HL-60 (cell line): Measurements from ENCODE around the gene ARHGAP24.

ENCODE experiments used
- DNase-seq, 2 experiments: peaks; one replicate each; pipeline ENCODE4 v3.0.0-alpha.2; 2010 to 2020; ENCODE audit warnings: low read depth in 1 of 2, low spot score in 1 of 2
- H3K27ac ChIP-seq: fragments of 250-450 bp; sonication (Bioruptor Pico); replicated peaks from 2 replicates; pipeline ENCODE4 v1.5.1; 2020; ENCODE audit warnings: mild to moderate bottlenecking, moderate library complexity
- H3K27me3 ChIP-seq: fragments of 250-450 bp; sonication (Bioruptor Pico); 2 replicates; pipeline ENCODE4 v1.5.1; 2021; ENCODE audit warnings: mild to moderate bottlenecking, moderate library complexity; ENCODE audit not compliant: insufficient read depth, poor library complexity, severe bottlenecking
- H3K4me3 ChIP-seq: replicated peaks from 2 replicates; pipeline ENCODE4 v1.5.1; 2011; ENCODE audit warnings: mild to moderate bottlenecking, control low read depth, low read length; ENCODE audit not compliant: insufficient read depth
- GABPA ChIP-seq: IDR thresholded peaks from 2 replicates; pipeline ENCODE4 v1.6.1; 2012; ENCODE audit warnings: low read depth
- POLR2AphosphoS5 ChIP-seq: IDR thresholded peaks from 2 replicates; pipeline ENCODE4 v1.6.1; 2012; ENCODE audit warnings: low read depth
- SPI1 ChIP-seq: IDR thresholded peaks from 2 replicates; pipeline ENCODE4 v1.6.1; 2012; ENCODE audit warnings: low read depth, mild to moderate bottlenecking, borderline replicate concordance
- TF ChIP-seq, protein P1 (sequence below): IDR thresholded peaks from one replicate; pipeline ENCODE4 v1.5.1; 2011; ENCODE audit warnings: low read length, control low read depth, inconsistent platforms; ENCODE audit not compliant: insufficient read depth
- TF ChIP-seq, protein P2 (sequence below): IDR thresholded peaks from 2 replicates; pipeline ENCODE4 v1.6.1; 2012; ENCODE audit warnings: low read depth; ENCODE audit not compliant: insufficient replicate concordance

Gene ARHGAP24

DNA sequence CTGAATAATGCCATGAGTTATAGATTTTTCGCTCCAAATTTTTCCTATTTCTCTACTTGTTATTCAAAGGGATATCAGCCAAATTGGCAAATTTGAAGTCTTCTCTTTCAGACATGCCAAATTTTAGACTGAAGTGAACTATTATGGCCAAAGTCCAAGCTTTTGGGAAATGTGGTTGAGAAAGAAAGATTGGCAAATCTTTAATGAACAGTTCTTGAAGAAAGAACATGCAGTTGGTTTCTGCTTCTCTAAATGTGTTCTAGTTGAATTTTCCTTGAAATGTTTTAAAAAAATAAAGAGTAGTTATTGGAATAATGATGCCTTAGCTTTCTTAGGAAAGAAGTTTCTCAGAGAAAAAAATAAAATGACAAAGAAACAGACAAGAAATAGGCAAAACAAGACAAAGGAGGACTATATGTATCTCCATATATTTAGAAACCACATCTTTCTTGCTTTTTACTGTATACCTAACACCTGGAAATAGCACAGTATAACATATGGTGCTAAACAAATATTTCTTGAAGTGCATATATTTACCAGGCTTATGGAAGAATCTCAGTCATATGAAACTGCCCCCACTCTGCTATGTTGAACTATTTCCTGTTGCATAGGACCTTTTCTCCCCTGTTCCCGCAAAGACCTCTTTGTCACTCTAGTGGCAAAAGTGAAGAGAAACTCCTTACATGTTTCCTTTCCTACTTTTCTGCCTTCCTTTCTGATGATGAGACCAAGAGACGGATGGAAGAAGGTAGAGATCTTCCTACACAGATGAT, 250.0 kb downstream of the ARHGAP24 start:
- TF ChIP-seq, protein P1, sequence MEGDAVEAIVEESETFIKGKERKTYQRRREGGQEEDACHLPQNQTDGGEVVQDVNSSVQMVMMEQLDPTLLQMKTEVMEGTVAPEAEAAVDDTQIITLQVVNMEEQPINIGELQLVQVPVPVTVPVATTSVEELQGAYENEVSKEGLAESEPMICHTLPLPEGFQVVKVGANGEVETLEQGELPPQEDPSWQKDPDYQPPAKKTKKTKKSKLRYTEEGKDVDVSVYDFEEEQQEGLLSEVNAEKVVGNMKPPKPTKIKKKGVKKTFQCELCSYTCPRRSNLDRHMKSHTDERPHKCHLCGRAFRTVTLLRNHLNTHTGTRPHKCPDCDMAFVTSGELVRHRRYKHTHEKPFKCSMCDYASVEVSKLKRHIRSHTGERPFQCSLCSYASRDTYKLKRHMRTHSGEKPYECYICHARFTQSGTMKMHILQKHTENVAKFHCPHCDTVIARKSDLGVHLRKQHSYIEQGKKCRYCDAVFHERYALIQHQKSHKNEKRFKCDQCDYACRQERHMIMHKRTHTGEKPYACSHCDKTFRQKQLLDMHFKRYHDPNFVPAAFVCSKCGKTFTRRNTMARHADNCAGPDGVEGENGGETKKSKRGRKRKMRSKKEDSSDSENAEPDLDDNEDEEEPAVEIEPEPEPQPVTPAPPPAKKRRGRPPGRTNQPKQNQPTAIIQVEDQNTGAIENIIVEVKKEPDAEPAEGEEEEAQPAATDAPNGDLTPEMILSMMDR: no peak
- TF ChIP-seq POLR2AphosphoS5: no peak
- TF ChIP-seq GABPA: no peak
- TF ChIP-seq SPI1: no peak
- no peak overlapping the region for H3K4me3 ChIP-seq
- H3K27me3 ChIP-seq: no peaks in the 10 kb centered on the region
- H3K27ac ChIP-seq: peak overlapping the region; percentile 78
- peak in 1 of 2 experiments; percentile 41 for DNase-seq

DNA sequence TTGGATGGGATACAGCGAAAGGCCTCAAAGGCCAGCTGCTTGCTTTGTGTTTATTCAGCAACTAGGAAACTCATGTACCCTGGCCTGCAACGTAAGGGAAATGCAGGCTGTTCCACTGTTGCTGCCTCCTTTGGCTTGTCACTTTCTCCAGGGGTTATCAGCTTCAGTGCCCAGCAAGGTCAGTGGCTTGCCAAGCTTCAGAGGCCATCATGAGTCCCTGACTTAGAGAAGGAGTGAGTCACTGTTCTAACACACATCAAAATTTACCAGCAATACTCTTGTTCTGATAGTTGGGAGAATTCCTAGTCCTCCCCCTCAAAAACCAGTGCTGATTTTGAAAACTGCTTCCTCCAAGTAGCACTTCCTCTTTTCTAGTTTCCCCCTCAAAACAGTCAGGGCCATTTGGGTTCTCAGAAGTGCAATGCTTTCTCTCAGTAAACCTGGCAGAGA, 250.8 kb downstream of the ARHGAP24 start:
- TF ChIP-seq SPI1 (peak; percentile 100), GABPA (no peak)
- DNase-seq: peak; percentile 30 to 79
- H3K27me3 ChIP-seq: no peaks in the 10 kb centered on the region
- peak overlapping the region; percentile 78 for H3K27ac ChIP-seq
- H3K4me3 ChIP-seq: no peak overlapping the region

DNA sequence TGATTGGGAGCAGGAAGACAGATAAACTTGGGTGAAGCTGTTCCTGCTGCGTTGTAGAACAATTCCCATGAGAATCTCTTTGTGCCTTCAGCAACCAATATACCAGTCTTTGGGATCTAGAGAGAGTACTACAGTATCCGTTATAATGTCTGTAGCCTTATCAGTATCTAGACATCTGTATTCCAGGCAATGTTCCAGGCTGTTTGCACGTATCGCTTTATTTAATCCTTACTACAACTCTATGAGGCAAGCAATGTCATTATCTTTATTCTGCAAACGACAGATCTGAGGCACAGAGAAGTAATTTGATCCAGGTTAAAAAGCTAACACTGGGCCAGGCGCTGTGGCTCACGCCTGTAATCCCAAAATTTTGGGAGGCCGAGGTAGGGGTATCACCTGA, 251.6 kb downstream of the ARHGAP24 start:
- DNase-seq: no peak
- H3K27me3 ChIP-seq: no peaks in the 10 kb centered on the region
- H3K4me3 ChIP-seq: no peak overlapping the region
- TF ChIP-seq SPI1: no peak
- TF ChIP-seq POLR2AphosphoS5: no peak
- TF ChIP-seq, protein P2, sequence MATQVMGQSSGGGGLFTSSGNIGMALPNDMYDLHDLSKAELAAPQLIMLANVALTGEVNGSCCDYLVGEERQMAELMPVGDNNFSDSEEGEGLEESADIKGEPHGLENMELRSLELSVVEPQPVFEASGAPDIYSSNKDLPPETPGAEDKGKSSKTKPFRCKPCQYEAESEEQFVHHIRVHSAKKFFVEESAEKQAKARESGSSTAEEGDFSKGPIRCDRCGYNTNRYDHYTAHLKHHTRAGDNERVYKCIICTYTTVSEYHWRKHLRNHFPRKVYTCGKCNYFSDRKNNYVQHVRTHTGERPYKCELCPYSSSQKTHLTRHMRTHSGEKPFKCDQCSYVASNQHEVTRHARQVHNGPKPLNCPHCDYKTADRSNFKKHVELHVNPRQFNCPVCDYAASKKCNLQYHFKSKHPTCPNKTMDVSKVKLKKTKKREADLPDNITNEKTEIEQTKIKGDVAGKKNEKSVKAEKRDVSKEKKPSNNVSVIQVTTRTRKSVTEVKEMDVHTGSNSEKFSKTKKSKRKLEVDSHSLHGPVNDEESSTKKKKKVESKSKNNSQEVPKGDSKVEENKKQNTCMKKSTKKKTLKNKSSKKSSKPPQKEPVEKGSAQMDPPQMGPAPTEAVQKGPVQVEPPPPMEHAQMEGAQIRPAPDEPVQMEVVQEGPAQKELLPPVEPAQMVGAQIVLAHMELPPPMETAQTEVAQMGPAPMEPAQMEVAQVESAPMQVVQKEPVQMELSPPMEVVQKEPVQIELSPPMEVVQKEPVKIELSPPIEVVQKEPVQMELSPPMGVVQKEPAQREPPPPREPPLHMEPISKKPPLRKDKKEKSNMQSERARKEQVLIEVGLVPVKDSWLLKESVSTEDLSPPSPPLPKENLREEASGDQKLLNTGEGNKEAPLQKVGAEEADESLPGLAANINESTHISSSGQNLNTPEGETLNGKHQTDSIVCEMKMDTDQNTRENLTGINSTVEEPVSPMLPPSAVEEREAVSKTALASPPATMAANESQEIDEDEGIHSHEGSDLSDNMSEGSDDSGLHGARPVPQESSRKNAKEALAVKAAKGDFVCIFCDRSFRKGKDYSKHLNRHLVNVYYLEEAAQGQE: no peak
- no peak for TF ChIP-seq GABPA
- TF ChIP-seq, protein P1: no peak
- H3K27ac ChIP-seq: peak overlapping the region; percentile 78

DNA sequence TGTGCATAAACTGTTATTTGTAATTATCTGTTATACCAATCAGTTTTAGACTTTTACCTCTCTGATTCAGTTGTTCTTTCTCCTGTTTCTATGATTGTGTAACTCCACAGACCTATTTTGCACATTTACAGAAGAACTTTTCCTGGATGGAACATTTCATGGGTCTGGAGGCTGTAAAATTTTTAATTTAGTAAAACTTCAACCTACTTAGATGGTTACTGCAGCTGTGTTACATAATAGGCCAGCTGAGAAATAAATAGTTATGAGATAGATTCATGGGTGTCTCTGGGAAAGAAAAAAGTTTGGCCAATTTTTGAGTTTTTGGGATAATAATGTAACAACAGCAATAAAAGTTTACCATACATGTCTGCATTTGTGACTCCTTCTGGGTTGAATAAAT, 253.5 kb downstream of the ARHGAP24 start:
- no peak overlapping the region for H3K4me3 ChIP-seq
- no peak overlapping the region for H3K27ac ChIP-seq
- H3K27me3 ChIP-seq: no peaks in the 10 kb centered on the region
- TF ChIP-seq, protein P1: no peak
- no peak for TF ChIP-seq SPI1
- TF ChIP-seq POLR2AphosphoS5: no peak
- DNase-seq: no peak

DNA sequence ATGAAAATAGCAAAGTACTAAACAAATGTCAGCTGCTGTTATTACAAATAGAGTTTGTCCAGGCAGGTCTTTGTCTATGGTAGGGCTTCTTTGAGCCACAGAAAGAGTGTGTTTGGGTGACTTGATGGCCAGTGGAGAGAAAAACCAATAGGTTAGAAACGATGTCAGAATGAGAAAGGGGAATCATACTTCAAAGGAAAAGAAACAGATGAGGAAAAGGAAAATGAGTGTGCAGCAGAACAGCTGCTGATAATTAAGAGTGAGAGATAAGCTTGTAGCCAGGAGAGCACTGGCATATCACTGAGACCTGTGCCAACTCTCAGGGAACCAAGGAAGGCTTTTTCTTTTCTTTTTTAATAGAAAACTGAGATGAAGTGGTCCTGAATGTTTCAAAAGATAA, 257.2 kb downstream of the ARHGAP24 start:
- H3K27me3 ChIP-seq: no peaks in the 10 kb centered on the region
- no peak overlapping the region for H3K27ac ChIP-seq
- TF ChIP-seq POLR2AphosphoS5: no peak
- H3K4me3 ChIP-seq: no peak overlapping the region
- DNase-seq: no peak
